Immature natural killer cell (primary cell): ENCODE results near the gene GPR55. TPM values are rescaled to one million over a fixed set of nuclear protein-coding genes. Genes with fewer than 3 reads are reported as not detected.

Experiments used
- DNase-seq, 3 donors: peaks; one replicate each; pipeline ENCODE4 v3.0.0; 2022; ENCODE audit warnings: mixed read lengths in 1 of 3
- H3K27ac Mint-ChIP-seq, 6 donors: one replicate each; pipeline ENCODE4 v1.8.0; 2020; ENCODE audit warnings: mixed read lengths in 6 of 6, mild to moderate bottlenecking in 5 of 6, inconsistent platforms in 4 of 6, moderate library complexity in 3 of 6
- H3K27me3 Mint-ChIP-seq, 3 donors: one replicate each; pipeline ENCODE4 v1.8.0; 2020 to 2021; ENCODE audit warnings: low read depth in 3 of 3, mild to moderate bottlenecking in 3 of 3, mixed read lengths in 3 of 3, moderate library complexity in 3 of 3, inconsistent platforms in 1 of 3
- H3K36me3 Mint-ChIP-seq, 3 donors: one replicate each; pipeline ENCODE4 v1.8.0; 2020; ENCODE audit warnings: mixed read lengths in 3 of 3, inconsistent platforms in 2 of 3, mild to moderate bottlenecking in 2 of 3
- H3K4me1 Mint-ChIP-seq, 2 donors: one replicate each; pipeline ENCODE4 v1.8.0; 2020; ENCODE audit warnings: inconsistent platforms in 2 of 2, mild to moderate bottlenecking in 2 of 2, mixed read lengths in 2 of 2, moderate library complexity in 1 of 2
- H3K4me3 Mint-ChIP-seq, 5 donors: one replicate each; pipeline ENCODE4 v1.8.0; 2020; ENCODE audit warnings: mild to moderate bottlenecking in 5 of 5, mixed read lengths in 5 of 5, inconsistent platforms in 3 of 5, moderate library complexity in 3 of 5
- H3K9me3 Mint-ChIP-seq, 6 donors: one replicate each; pipeline ENCODE4 v1.8.0; 2020; ENCODE audit warnings: mild to moderate bottlenecking in 6 of 6, mixed read lengths in 6 of 6, inconsistent platforms in 4 of 6, moderate library complexity in 3 of 6
- polyA plus RNA-seq, 3 donors: library from polyadenylated mRNA; unstranded; fragments of 300-500 nt; fragmentation: Illumina TruSeq; gene quantifications; one replicate each; pipeline ENCODE4 v1.2.3, GENCODE V29; 2021

Gene GPR55
- polyA plus RNA-seq, 3 donors from 2014 or later: not detected

GRCh38 chr2:230903231-230904150, 21.6 kb downstream of the GPR55 start:
- no peaks in the 10 kb centered on the region for H3K36me3 Mint-ChIP-seq
- no peaks in the 10 kb centered on the region for H3K9me3 Mint-ChIP-seq
- no peak overlapping the region for H3K27ac Mint-ChIP-seq

DNA sequence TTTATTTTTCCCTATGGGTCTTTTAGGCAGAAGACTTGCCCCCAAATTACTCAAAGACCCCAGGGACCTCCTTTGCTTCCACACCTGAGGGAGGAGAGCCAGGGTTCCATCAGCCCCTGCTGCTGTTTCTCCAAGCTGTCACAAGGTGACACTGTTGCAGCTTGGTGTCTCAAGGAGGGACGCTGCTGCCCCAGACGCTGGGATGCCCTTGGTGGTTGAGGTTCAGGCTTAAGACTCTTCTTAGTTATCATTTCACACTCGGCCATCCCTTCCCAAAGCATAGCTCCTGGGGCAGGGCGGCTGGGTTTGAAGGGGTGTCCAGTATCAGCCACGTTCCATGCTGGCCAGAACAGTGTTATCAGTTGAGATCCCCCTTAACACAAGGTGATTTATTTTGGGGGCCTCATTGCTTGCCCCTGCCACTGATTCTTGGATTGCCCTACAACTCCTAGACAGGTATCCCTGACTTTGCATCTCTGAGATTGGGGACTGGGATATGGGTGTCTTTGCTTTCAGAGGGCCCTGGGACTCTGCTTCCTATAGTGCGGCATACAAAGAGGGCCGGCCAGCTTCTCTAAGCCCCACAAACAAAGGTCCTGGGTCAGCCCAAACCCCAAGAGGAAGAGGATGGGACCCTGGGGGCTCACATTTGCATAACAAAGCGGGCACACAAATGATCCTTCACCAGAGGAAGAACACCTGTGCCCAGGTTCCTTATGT, 22.7 kb downstream of the GPR55 start:
- Mint-ChIP-seq H3K4me3 (no peak overlapping the region), H3K27ac (no peak overlapping the region), H3K27me3 (peaks cover 0 to 25% (median 19%) of the 10 kb centered on the region in 3 donors)

More at GRCh38 chr2:230903231-230904150, 21.6 kb downstream of the GPR55 start:
- H3K4me3 Mint-ChIP-seq: no peak overlapping the region
- no peaks in the 10 kb centered on the region for H3K4me1 Mint-ChIP-seq
- H3K27me3 Mint-ChIP-seq: peaks cover 0 to 23% (median 19%) of the 10 kb centered on the region in 3 donors
- DNase-seq: no peak

DNA sequence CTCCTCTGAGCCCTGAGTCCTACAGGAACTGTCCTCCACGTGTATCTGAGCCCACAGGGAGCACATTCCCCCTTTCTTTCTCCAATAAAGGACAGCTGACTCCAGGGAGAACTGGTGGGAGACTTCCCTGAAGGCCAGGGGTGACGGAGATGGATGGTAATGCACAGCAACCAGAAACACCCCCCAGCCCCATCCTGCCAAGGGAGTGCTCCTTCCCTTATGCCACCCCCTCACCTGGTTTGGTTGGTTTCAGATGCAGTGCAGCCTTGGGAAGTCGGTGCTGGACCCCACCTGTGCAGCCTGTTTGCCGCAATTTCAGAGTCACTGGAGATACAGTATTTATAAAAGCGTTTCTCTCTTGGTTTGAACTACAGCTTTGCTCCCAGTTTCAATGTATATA, 24.0 kb downstream of the GPR55 start:
- peaks cover 0 to 1% of the 10 kb centered on the region in 2 donors for H3K4me1 Mint-ChIP-seq
- H3K9me3 Mint-ChIP-seq: no peaks in the 10 kb centered on the region
- no peak overlapping the region for H3K4me3 Mint-ChIP-seq
- no peak overlapping the region for H3K27ac Mint-ChIP-seq
- no peak for DNase-seq
- H3K36me3 Mint-ChIP-seq: no peaks in the 10 kb centered on the region
- peaks cover 8 to 29% (median 19%) of the 10 kb centered on the region in 3 donors for H3K27me3 Mint-ChIP-seq

More for the DNA sequence above, 22.7 kb downstream of the GPR55 start:
- H3K36me3 Mint-ChIP-seq: no peaks in the 10 kb centered on the region
- peak; percentile 59 to 68 (median 65) for DNase-seq
- no peaks in the 10 kb centered on the region for H3K4me1 Mint-ChIP-seq
- no peaks in the 10 kb centered on the region for H3K9me3 Mint-ChIP-seq

- H3K36me3 Mint-ChIP-seq: no peaks in the 10 kb centered on the region
- no peak for DNase-seq
- no peaks in the 10 kb centered on the region for H3K9me3 Mint-ChIP-seq
- H3K27ac Mint-ChIP-seq: no peak overlapping the region
- no peak overlapping the region for H3K4me3 Mint-ChIP-seq
- peaks cover 9 to 29% (median 19%) of the 10 kb centered on the region in 3 donors for H3K27me3 Mint-ChIP-seq
- H3K4me1 Mint-ChIP-seq: peaks cover 0 to 7% of the 10 kb centered on the region in 2 donors
Observed at GRCh38 chr2:230900336-230900995, 24.6 kb downstream of the GPR55 start.

DNA sequence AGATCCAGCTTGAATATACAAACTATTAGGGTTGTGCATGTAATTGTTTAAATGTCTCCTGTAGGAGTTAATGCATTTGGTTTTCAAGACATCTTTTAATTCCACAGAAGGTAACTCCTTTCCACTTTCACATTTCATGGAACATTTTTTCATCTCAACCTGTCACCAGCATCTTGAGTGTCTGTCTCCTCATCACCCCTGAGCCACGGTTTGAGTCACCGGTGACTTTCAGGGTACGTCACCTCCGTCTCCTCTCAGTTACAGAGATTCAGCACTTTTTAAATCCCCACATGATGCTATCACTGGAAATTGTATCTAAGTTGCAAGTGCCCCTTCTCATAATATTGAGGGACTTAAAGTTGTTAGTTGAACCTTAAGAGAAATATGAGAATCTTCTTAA, 25.3 kb downstream of the GPR55 start:
- Mint-ChIP-seq H3K27ac (no peak overlapping the region), H3K4me3 (no peak overlapping the region), H3K4me1 (peaks cover 1 to 10% of the 10 kb centered on the region in 2 donors), H3K27me3 (peaks cover 10 to 32% (median 19%) of the 10 kb centered on the region in 3 donors), H3K9me3 (no peaks in the 10 kb centered on the region), H3K36me3 (no peaks in the 10 kb centered on the region)
- no peak for DNase-seq

DNA sequence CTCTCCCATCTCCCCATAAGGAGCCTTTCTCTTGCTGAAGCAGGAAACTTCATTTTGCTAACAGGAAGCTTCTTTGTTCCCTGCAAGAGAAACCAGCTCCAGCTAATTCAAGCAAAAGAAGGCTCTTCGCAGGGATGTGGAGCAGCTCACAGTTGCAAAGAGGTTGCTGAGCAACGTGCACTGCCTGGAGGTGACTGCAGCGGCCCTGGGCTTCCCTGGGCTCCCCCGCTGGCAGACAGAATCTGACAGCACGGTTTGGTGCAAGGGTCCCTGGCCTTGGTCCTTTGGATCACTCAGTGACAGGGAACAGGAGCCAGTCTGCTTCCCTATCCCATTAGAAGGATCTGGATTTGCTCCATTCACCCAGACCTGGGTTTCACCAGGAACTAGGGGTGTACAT, 25.8 kb downstream of the GPR55 start:
- H3K36me3 Mint-ChIP-seq: no peaks in the 10 kb centered on the region

DNA sequence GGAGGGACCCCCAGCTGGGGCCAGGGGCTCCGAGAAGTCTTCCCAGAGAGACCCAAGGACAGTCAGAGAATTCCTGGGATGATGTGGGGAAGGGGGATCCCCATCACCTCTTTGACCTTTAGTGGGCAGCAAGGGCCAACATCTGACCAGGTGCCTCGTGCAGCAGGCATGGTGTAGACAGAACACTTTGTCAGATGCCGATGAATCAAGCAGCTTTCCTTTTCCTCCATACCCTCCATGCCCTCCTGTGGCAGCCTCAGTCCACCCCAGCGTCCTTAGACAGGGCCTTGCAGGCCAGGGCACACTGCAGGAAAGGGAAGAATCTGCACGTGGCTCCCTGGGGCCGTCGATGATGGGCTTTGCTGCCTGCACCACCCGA, 26.3 kb downstream of the GPR55 start:
- H3K9me3 Mint-ChIP-seq: no peaks in the 10 kb centered on the region
- no peak for DNase-seq
- no peak overlapping the region for H3K27ac Mint-ChIP-seq
- no peak overlapping the region for H3K4me3 Mint-ChIP-seq
- peaks cover 11 to 20% of the 10 kb centered on the region in 2 donors for H3K4me1 Mint-ChIP-seq
- H3K36me3 Mint-ChIP-seq: no peaks in the 10 kb centered on the region
- peaks cover 11 to 40% (median 23%) of the 10 kb centered on the region in 3 donors for H3K27me3 Mint-ChIP-seq

More for the DNA sequence above, 25.8 kb downstream of the GPR55 start:
- no peaks in the 10 kb centered on the region for H3K9me3 Mint-ChIP-seq
- DNase-seq: no peak
- H3K4me3 Mint-ChIP-seq: no peak overlapping the region
- peaks cover 6 to 15% of the 10 kb centered on the region in 2 donors for H3K4me1 Mint-ChIP-seq
- H3K27me3 Mint-ChIP-seq: peaks cover 11 to 36% (median 20%) of the 10 kb centered on the region in 3 donors
- no peak overlapping the region for H3K27ac Mint-ChIP-seq

- peaks cover 11 to 36% (median 20%) of the 10 kb centered on the region in 3 donors for H3K27me3 Mint-ChIP-seq
- no peak for DNase-seq
Observed at GRCh38 chr2:230898016-230898712, 26.9 kb downstream of the GPR55 start.

GRCh38 chr2:230896346-230897115, 28.5 kb downstream of the GPR55 start:
- no peaks in the 10 kb centered on the region for H3K9me3 Mint-ChIP-seq
- H3K27ac Mint-ChIP-seq: no peak overlapping the region
- H3K27me3 Mint-ChIP-seq: peaks cover 18 to 38% (median 21%) of the 10 kb centered on the region in 3 donors
- H3K4me3 Mint-ChIP-seq: no peak overlapping the region
- peaks cover 11 to 20% of the 10 kb centered on the region in 2 donors for H3K4me1 Mint-ChIP-seq
- no peak for DNase-seq
- H3K36me3 Mint-ChIP-seq: no peaks in the 10 kb centered on the region

More at GRCh38 chr2:230898016-230898712, 26.9 kb downstream of the GPR55 start:
- Mint-ChIP-seq H3K27ac (no peak overlapping the region), H3K9me3 (no peaks in the 10 kb centered on the region), H3K4me1 (peaks cover 11 to 20% of the 10 kb centered on the region in 2 donors), H3K36me3 (no peaks in the 10 kb centered on the region), H3K4me3 (no peak overlapping the region)

GRCh38 chr2:230895536-230896345, 29.3 kb downstream of the GPR55 start:
- H3K27ac Mint-ChIP-seq: no peak overlapping the region
- no peak overlapping the region for H3K4me3 Mint-ChIP-seq
- DNase-seq: no peak
- H3K9me3 Mint-ChIP-seq: no peaks in the 10 kb centered on the region
- H3K4me1 Mint-ChIP-seq: peaks cover 11 to 20% of the 10 kb centered on the region in 2 donors
- peaks cover 21 to 39% (median 23%) of the 10 kb centered on the region in 3 donors for H3K27me3 Mint-ChIP-seq
- H3K36me3 Mint-ChIP-seq: no peaks in the 10 kb centered on the region

- Mint-ChIP-seq H3K4me1 (peaks cover 11 to 20% of the 10 kb centered on the region in 2 donors), H3K4me3 (peak overlapping the region in 4 of 5 donors; percentile 34 to 68 (median 40)), H3K36me3 (no peaks in the 10 kb centered on the region), H3K27ac (no peak overlapping the region), H3K27me3 (peaks cover 23 to 39% (median 24%) of the 10 kb centered on the region in 3 donors), H3K9me3 (no peaks in the 10 kb centered on the region)
- peak in 1 of 3 donors; percentile 20 for DNase-seq
Observed at GRCh38 chr2:230893841-230894781, 30.9 kb downstream of the GPR55 start.
